ENCODE data around the gene KCNC3. TPM values are rescaled to one million over a fixed set of nuclear protein-coding genes. Genes with fewer than 3 reads are reported as not detected.

Gene KCNC3
- total and polyA plus RNA-seq, 2 donors (not counting 3 experiments of a cell fraction or from before 2014, with no cell fraction given) = 0.22 to 0.91 TPM

DNA sequence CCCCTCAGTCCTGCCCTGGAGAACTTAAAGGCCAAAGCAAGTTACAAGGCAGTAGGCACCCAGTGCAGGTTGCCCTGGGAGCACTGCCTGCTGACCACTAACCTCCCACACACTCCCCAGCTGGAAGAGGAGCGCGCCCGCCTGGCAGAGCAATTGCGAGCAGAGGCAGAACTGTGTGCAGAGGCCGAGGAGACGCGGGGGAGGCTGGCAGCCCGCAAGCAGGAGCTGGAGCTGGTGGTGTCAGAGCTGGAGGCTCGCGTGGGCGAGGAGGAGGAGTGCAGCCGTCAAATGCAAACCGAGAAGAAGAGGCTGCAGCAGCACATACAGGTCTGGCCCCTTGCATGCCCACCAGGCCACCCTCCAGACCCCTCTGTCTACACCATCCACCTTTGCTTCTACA is 61.1 kb downstream of the KCNC3 start:
- ChIA-PET CTCF (interaction anchor here (1.6 to 2.5 kb wide), 3 partner anchors 9 to 60 kb away, joined by 5 to 8 read pairs (median 6); no protein-coding TSS in a partner anchor), POLR2A (no interaction called here)
- H3K79me2 ChIP-seq (ENCODE audit: control insufficient read depth, insufficient read depth, low read length) = no peaks in the 10 kb centered on the region
- no TSS peak for BruUV-seq (replicated peaks)
- no peak overlapping the region for H3K9ac ChIP-seq (replicated peaks; ENCODE audit: extremely low read depth, insufficient read depth, low read length)
- no peaks in the 10 kb centered on the region for H3K9me1 ChIP-seq (replicated peaks; ENCODE audit: control insufficient read depth, extremely low read depth, insufficient read depth, low read length)
- TF ChIP-seq FOS (IDR thresholded peaks at IDR 0.05; ENCODE audit: borderline replicate concordance, insufficient read depth, low read length) (no peak), POLR2AphosphoS5 (IDR thresholded peaks at IDR 0.05; ENCODE audit: insufficient read depth, low read depth, low read length) (no peak), POLR2A (IDR thresholded peaks at IDR 0.05; ENCODE audit: low read depth, low read length) (no peak), EZH2 (IDR thresholded peaks at IDR 0.05; ENCODE audit: borderline replicate concordance, low read depth, low read length, severe bottlenecking) (no peak), JUN (IDR thresholded peaks at IDR 0.05; ENCODE audit: borderline replicate concordance, insufficient read depth, insufficient read length, low read depth) (no peak), MAX (IDR thresholded peaks at IDR 0.05; ENCODE audit: insufficient read depth, insufficient read length) (no peak), MYC (IDR thresholded peaks at IDR 0.05; ENCODE audit: low read depth, low read length) (no peak), GATA2 (IDR thresholded peaks at IDR 0.05; ENCODE audit: insufficient read depth, insufficient read length, low read depth, low read length) (no peak)
- TF ChIP-seq, protein P1, sequence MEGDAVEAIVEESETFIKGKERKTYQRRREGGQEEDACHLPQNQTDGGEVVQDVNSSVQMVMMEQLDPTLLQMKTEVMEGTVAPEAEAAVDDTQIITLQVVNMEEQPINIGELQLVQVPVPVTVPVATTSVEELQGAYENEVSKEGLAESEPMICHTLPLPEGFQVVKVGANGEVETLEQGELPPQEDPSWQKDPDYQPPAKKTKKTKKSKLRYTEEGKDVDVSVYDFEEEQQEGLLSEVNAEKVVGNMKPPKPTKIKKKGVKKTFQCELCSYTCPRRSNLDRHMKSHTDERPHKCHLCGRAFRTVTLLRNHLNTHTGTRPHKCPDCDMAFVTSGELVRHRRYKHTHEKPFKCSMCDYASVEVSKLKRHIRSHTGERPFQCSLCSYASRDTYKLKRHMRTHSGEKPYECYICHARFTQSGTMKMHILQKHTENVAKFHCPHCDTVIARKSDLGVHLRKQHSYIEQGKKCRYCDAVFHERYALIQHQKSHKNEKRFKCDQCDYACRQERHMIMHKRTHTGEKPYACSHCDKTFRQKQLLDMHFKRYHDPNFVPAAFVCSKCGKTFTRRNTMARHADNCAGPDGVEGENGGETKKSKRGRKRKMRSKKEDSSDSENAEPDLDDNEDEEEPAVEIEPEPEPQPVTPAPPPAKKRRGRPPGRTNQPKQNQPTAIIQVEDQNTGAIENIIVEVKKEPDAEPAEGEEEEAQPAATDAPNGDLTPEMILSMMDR (IDR thresholded peaks at IDR 0.05; ENCODE audit: extremely low read depth in 1 of 2, insufficient read depth in 1 of 2, low read depth in 1 of 2, low read length in 2 of 2) = no peak
- H3K27me3 ChIP-seq (ENCODE audit: control insufficient read depth in 2 of 2, insufficient read depth in 2 of 2, low read length in 2 of 2) = no peaks in the 10 kb centered on the region
- intact Hi-C loops (cut with micrococcal nuclease) (no loop called here), dilution Hi-C loops (cut with MboI; ENCODE audit: extremely low pct_ligation_motif_present, low sequenced_read_pairs) (no loop called here)
- no peak overlapping the region for H2AFZ ChIP-seq (ENCODE audit: low read depth, low read length)
- H3K4me3 ChIP-seq (replicated peaks in 1 of 3; ENCODE audit: insufficient read depth in 1 of 3, low read depth in 1 of 3, low read length in 3 of 3) = no peak overlapping the region
- no peaks in the 10 kb centered on the region for H4K20me1 ChIP-seq (replicated peaks; ENCODE audit: control insufficient read depth, extremely low read depth, insufficient read depth, low read length)
- H3K36me3 ChIP-seq (ENCODE audit: control insufficient read depth in 2 of 2, extremely low read depth in 1 of 2, insufficient read depth in 2 of 2, low read length in 2 of 2) = no peaks in the 10 kb centered on the region
- FAIRE-seq (no peak), DNase-seq (ENCODE audit: low read depth, low spot score) (no peak)
- H3K9me3 ChIP-seq (replicated peaks; ENCODE audit: control insufficient read depth, insufficient read depth, low read length) = no peaks in the 10 kb centered on the region
- H3K27ac ChIP-seq (ENCODE audit: insufficient read depth, low read depth, low read length) = no peak overlapping the region
- no peaks in the 10 kb centered on the region for H3K4me1 ChIP-seq (ENCODE audit: control insufficient read depth, extremely low read depth, insufficient read depth, low read length)
- H3K4me2 ChIP-seq (ENCODE audit: insufficient read depth, low read length) = no peak overlapping the region

Measured in endothelial cell of umbilical vein (primary cell).